T-cell (primary cell): ENCODE results near the gene MYRFL. TPM values are rescaled to one million over a fixed set of nuclear protein-coding genes. Genes with fewer than 3 reads are reported as not detected.

Source experiments
- ATAC-seq, 4 experiments: fragments of 200-7000 bp in 3 of 4; fragments of 150-1000 bp in 1 of 4; cut with Tn5 transposase; replicated peaks in 1 of 4; 1 replicate in 3 of 4; 2 replicates in 1 of 4; pipeline ENCODE4 v1.10.0; 2021; ENCODE audit warnings: moderate library complexity in 3 of 4, mild to moderate bottlenecking in 2 of 4, moderate number of reproducible peaks in 1 of 4
- CTCF ChIA-PET, 2 donors: fragments of 300-600 bp; sonication (Branson Sonifier 250); formaldehyde crosslinking; loops; one replicate each; lab custom pipeline; 2022; ENCODE audit warnings: antibody characterized with exemption in 2 of 2; lab: Charles Lee
- POLR2A ChIA-PET, 2 donors: fragments of 300-600 bp; sonication (Branson Sonifier 250); formaldehyde crosslinking; loops; one replicate each; lab custom pipeline; 2022; ENCODE audit warnings: antibody characterized with exemption in 2 of 2; lab: Charles Lee
- DNase-seq, 35 experiments: peaks; one replicate each; pipeline versions ENCODE4 v3.0.0 to v3.0.0-alpha.2; 2013 to 2023
- H3K27ac ChIP-seq: one replicate; pipeline ENCODE4 v1.5.1; 2013; ENCODE audit warnings: low read length
- H3K27me3 ChIP-seq, 2 experiments: replicated peaks in 1 of 2; 1 replicate in 1 of 2; 2 replicates in 1 of 2; pipeline versions ENCODE4 v1.6.1 to v1.7.0; 2013; ENCODE audit warnings: low read length in 1 of 2, mixed read lengths in 1 of 2; ENCODE audit not compliant: control insufficient read depth in 2 of 2, insufficient read depth in 2 of 2; ENCODE audit errors: extremely low read depth in 1 of 2
- H3K36me3 ChIP-seq, 2 donors: 1 replicate in 1 of 2; 2 replicates in 1 of 2; pipeline versions ENCODE4 v1.6.1 to v1.7.0; 2013; ENCODE audit warnings: low read length in 1 of 2; ENCODE audit not compliant: control insufficient read depth in 2 of 2, insufficient read depth in 1 of 2; ENCODE audit errors: extremely low read depth in 1 of 2
- H3K4me1 ChIP-seq, 2 experiments: 1 replicate in 1 of 2; 2 replicates in 1 of 2; pipeline versions ENCODE4 v1.6.1 to v1.7.0; 2013; ENCODE audit warnings: low read length in 2 of 2, mixed read lengths in 1 of 2; ENCODE audit not compliant: insufficient read depth in 2 of 2, control insufficient read depth in 1 of 2; ENCODE audit errors: extremely low read depth in 1 of 2
- H3K4me3 ChIP-seq, 2 donors: 1 replicate in 1 of 2; 2 replicates in 1 of 2; pipeline versions ENCODE4 v1.5.1 to v1.7.0; 2013; ENCODE audit warnings: mild to moderate bottlenecking in 2 of 2, low read length in 1 of 2, moderate library complexity in 1 of 2; ENCODE audit not compliant: control insufficient read depth in 1 of 2; ENCODE audit errors: extremely low read depth in 1 of 2
- H3K9me3 ChIP-seq: 2 replicates; pipeline ENCODE4 v1.7.0; 2013
- H3K27ac Mint-ChIP-seq, 2 donors: one replicate each; pipeline ENCODE4 v1.8.0; 2020 to 2021; ENCODE audit warnings: mild to moderate bottlenecking in 2 of 2, mixed read lengths in 2 of 2
- H3K27me3 Mint-ChIP-seq, 2 donors: one replicate each; pipeline ENCODE4 v1.8.0; 2021 to 2022; ENCODE audit warnings: mixed read lengths in 2 of 2
- H3K36me3 Mint-ChIP-seq: one replicate; pipeline ENCODE4 v1.8.0; 2021; ENCODE audit warnings: mixed read lengths
- H3K4me1 Mint-ChIP-seq, 3 donors: one replicate each; pipeline ENCODE4 v1.8.0; 2020 to 2022; ENCODE audit warnings: mixed read lengths in 3 of 3, mild to moderate bottlenecking in 1 of 3
- H3K4me3 Mint-ChIP-seq, 3 donors: one replicate each; pipeline ENCODE4 v1.8.0; 2020 to 2022; ENCODE audit warnings: mild to moderate bottlenecking in 3 of 3, mixed read lengths in 3 of 3, moderate library complexity in 3 of 3
- H3K9me3 Mint-ChIP-seq, 3 donors: one replicate each; pipeline ENCODE4 v1.8.0; 2020 to 2022; ENCODE audit warnings: mixed read lengths in 3 of 3
- WGBS: methylation state at CpG from one replicate; pipeline ENCODE4 v1.1.5; 2013; ENCODE audit warnings: missing lambda C conversion rate; ENCODE audit not compliant: insufficient coverage; 5-methylcytosine and 5-hydroxymethylcytosine counted together
- total RNA-seq, 35 experiments: library from RNA in 6 of 35; stranded (reverse) in 6 of 35; fragments of 120-200 nt in 1 of 35; gene quantifications; one replicate each; pipeline versions ENCODE4 v1.2.1 to v1.2.4 and lab custom pipeline; 2013 to 2026

Gene MYRFL
- total RNA-seq, 5 donors from 2014 or later (not counting 1 experiment from before 2014, with no cell fraction given): not detected

- Histone ChIP-seq H3K36me3 (no peaks in the 10 kb centered on the region), H3K27me3 (no peaks in the 10 kb centered on the region), H3K4me1 (no peaks in the 10 kb centered on the region), H3K27ac (no peak overlapping the region), H3K4me3 (no peak overlapping the region), H3K9me3 (no peaks in the 10 kb centered on the region)
- ATAC-seq: no peak
- ChIA-PET POLR2A (no interaction called here), CTCF (interaction anchor here in 1 of 2 donors (1.3 kb wide), 1 partner anchor 10 kb away, joined by 3 read pairs; no protein-coding TSS in a partner anchor)
- no peaks in the 10 kb centered on the region for H3K4me1 Mint-ChIP-seq
- WGBS: no CpG with 5 or more reads among the region's 5 CpGs
- no peak overlapping the region for H3K27ac Mint-ChIP-seq
- H3K36me3 Mint-ChIP-seq: no peaks in the 10 kb centered on the region
- peaks cover 3 to 33% of the 10 kb centered on the region in 2 donors for H3K27me3 Mint-ChIP-seq
- DNase-seq: no peak
- H3K9me3 Mint-ChIP-seq: no peaks in the 10 kb centered on the region
- H3K4me3 Mint-ChIP-seq: no peak overlapping the region
These were observed 3.9 kb downstream of the MYRFL start for GRCh38 chr12:69828897-69829296.

GRCh38 chr12:69833696-69834095, 8.7 kb downstream of the MYRFL start:
- Histone ChIP-seq H3K4me1 (no peaks in the 10 kb centered on the region), H3K4me3 (no peak overlapping the region), H3K27ac (no peak overlapping the region), H3K36me3 (no peaks in the 10 kb centered on the region), H3K9me3 (no peaks in the 10 kb centered on the region), H3K27me3 (peaks cover 0 to 4% of the 10 kb centered on the region in 2 experiments)
- no CpG with 5 or more reads among the region's 2 CpGs for WGBS
- no peak overlapping the region for H3K27ac Mint-ChIP-seq
- ChIA-PET CTCF (interaction anchor here in 1 of 2 donors (0.6 kb wide), 1 partner anchor 134 kb away, joined by 3 read pairs; no protein-coding TSS in a partner anchor), POLR2A (no interaction called here)
- H3K4me1 Mint-ChIP-seq: no peaks in the 10 kb centered on the region
- ATAC-seq (no peak), DNase-seq (no peak)
- no peaks in the 10 kb centered on the region for H3K9me3 Mint-ChIP-seq
- H3K4me3 Mint-ChIP-seq: no peak overlapping the region
- peaks cover 3 to 26% of the 10 kb centered on the region in 2 donors for H3K27me3 Mint-ChIP-seq
- H3K36me3 Mint-ChIP-seq: no peaks in the 10 kb centered on the region

GRCh38 chr12:69834147-69834546, 9.1 kb downstream of the MYRFL start:
- no peaks in the 10 kb centered on the region for H3K9me3 ChIP-seq
- no peak overlapping the region for H3K4me3 Mint-ChIP-seq
- WGBS: 71% methylated on average over 1 of the region's 2 CpGs
- H3K36me3 Mint-ChIP-seq: no peaks in the 10 kb centered on the region
- H3K27me3 ChIP-seq: peaks cover 0 to 4% of the 10 kb centered on the region in 2 experiments
- ChIA-PET POLR2A (no interaction called here), CTCF (interaction anchor here in 1 of 2 donors (0.6 kb wide), 1 partner anchor 134 kb away, joined by 3 read pairs; no protein-coding TSS in a partner anchor)
- no peak overlapping the region for H3K4me3 ChIP-seq
- no peak overlapping the region for H3K27ac ChIP-seq
- peaks cover 3 to 23% of the 10 kb centered on the region in 2 donors for H3K27me3 Mint-ChIP-seq
- ATAC-seq (no peak), DNase-seq (no peak)
- H3K36me3 ChIP-seq: no peaks in the 10 kb centered on the region
- no peaks in the 10 kb centered on the region for H3K4me1 ChIP-seq
- no peaks in the 10 kb centered on the region for H3K4me1 Mint-ChIP-seq
- no peaks in the 10 kb centered on the region for H3K9me3 Mint-ChIP-seq
- H3K27ac Mint-ChIP-seq: no peak overlapping the region

GRCh38 chr12:69834576-69834975, 9.5 kb downstream of the MYRFL start:
- Mint-ChIP-seq H3K27ac (no peak overlapping the region), H3K36me3 (no peaks in the 10 kb centered on the region), H3K4me3 (no peak overlapping the region), H3K4me1 (no peaks in the 10 kb centered on the region), H3K9me3 (no peaks in the 10 kb centered on the region), H3K27me3 (peaks cover 3 to 20% of the 10 kb centered on the region in 2 donors)
- ATAC-seq (no peak), DNase-seq (no peak)
- Histone ChIP-seq H3K36me3 (no peaks in the 10 kb centered on the region), H3K27ac (no peak overlapping the region), H3K27me3 (peaks cover 0 to 4% of the 10 kb centered on the region in 2 experiments), H3K4me1 (no peaks in the 10 kb centered on the region), H3K9me3 (no peaks in the 10 kb centered on the region), H3K4me3 (no peak overlapping the region)
- ChIA-PET POLR2A (no interaction called here), CTCF (no interaction called here)

- Mint-ChIP-seq H3K36me3 (no peaks in the 10 kb centered on the region), H3K4me1 (no peaks in the 10 kb centered on the region), H3K9me3 (no peaks in the 10 kb centered on the region), H3K27ac (no peak overlapping the region), H3K4me3 (no peak overlapping the region), H3K27me3 (peaks cover 3 to 16% of the 10 kb centered on the region in 2 donors)
- no peak for DNase-seq
- ChIA-PET CTCF (no interaction called here), POLR2A (no interaction called here)
- WGBS: 93% methylated on average over 2 of the region's 3 CpGs
- no peak for ATAC-seq
- H3K4me3 ChIP-seq: no peak overlapping the region
- H3K4me1 ChIP-seq: no peaks in the 10 kb centered on the region
- peaks cover 0 to 4% of the 10 kb centered on the region in 2 experiments for H3K27me3 ChIP-seq
- H3K9me3 ChIP-seq: no peaks in the 10 kb centered on the region
- H3K36me3 ChIP-seq: no peaks in the 10 kb centered on the region
- no peak overlapping the region for H3K27ac ChIP-seq
These were observed 10.1 kb downstream of the MYRFL start for GRCh38 chr12:69835081-69835480.

GRCh38 chr12:69836015-69836414, 11.0 kb downstream of the MYRFL start:
- no peaks in the 10 kb centered on the region for H3K36me3 ChIP-seq
- H3K4me1 ChIP-seq: no peaks in the 10 kb centered on the region
- H3K27ac ChIP-seq: no peak overlapping the region
- DNase-seq (no peak), ATAC-seq (no peak)
- no peak overlapping the region for H3K4me3 Mint-ChIP-seq
- ChIA-PET POLR2A (no interaction called here), CTCF (no interaction called here)
- H3K36me3 Mint-ChIP-seq: no peaks in the 10 kb centered on the region
- H3K27ac Mint-ChIP-seq: no peak overlapping the region
- H3K27me3 Mint-ChIP-seq: peaks cover 7 to 23% of the 10 kb centered on the region in 2 donors
- H3K9me3 Mint-ChIP-seq: no peaks in the 10 kb centered on the region
- H3K4me1 Mint-ChIP-seq: no peaks in the 10 kb centered on the region
- no peaks in the 10 kb centered on the region for H3K9me3 ChIP-seq
- 91% methylated on average over 8 of the region's 13 CpGs for WGBS
- H3K4me3 ChIP-seq: no peak overlapping the region
- peaks cover 0 to 4% of the 10 kb centered on the region in 2 experiments for H3K27me3 ChIP-seq

- peaks cover 0 to 4% of the 10 kb centered on the region in 2 experiments for H3K27me3 ChIP-seq
- CTCF ChIA-PET: no interaction called here
- H3K27ac ChIP-seq: no peak overlapping the region
- no peak overlapping the region for H3K4me3 ChIP-seq
- no peaks in the 10 kb centered on the region for H3K9me3 ChIP-seq
- no peak overlapping the region for H3K4me3 Mint-ChIP-seq
- no peaks in the 10 kb centered on the region for H3K36me3 ChIP-seq
- DNase-seq (no peak), ATAC-seq (no peak)
- no peaks in the 10 kb centered on the region for H3K9me3 Mint-ChIP-seq
- no peaks in the 10 kb centered on the region for H3K36me3 Mint-ChIP-seq
- H3K27me3 Mint-ChIP-seq: peaks cover 7 to 32% of the 10 kb centered on the region in 2 donors
- WGBS: no CpG with 5 or more reads among the region's 4 CpGs
- POLR2A ChIA-PET: no interaction called here
- H3K27ac Mint-ChIP-seq: no peak overlapping the region
- H3K4me1 Mint-ChIP-seq: no peaks in the 10 kb centered on the region
- H3K4me1 ChIP-seq: no peaks in the 10 kb centered on the region
These were observed 12.2 kb downstream of the MYRFL start for GRCh38 chr12:69837191-69837590.
